ENCODE data around the gene KIF13A.

- TF ChIP-seq CTCF (IDR thresholded peaks at IDR 0.05) (no peak), POLR2AphosphoS5 (IDR thresholded peaks at IDR 0.05; ENCODE audit: low read depth, low read length) (no peak), REST (IDR thresholded peaks at IDR 0.05; ENCODE audit: insufficient read depth in 1 of 2, low read depth in 2 of 2, low read length in 1 of 2) (no peak), SIN3A (IDR thresholded peaks at IDR 0.05; ENCODE audit: borderline replicate concordance, insufficient read depth, low read depth, low read length) (no peak)
Measured at GRCh38 chr6:17865798-17866725, 121.4 kb downstream of the KIF13A start.

All from Panc1 (cell line).